HepG2 (cell line): ENCODE data around the gene ZNF831. TPM values are rescaled to one million over a fixed set of nuclear protein-coding genes. Genes with fewer than 3 reads are reported as not detected.

Experiments used
- ATAC-seq: fragments of 200-7000 bp; cut with Tn5 transposase; 3 replicates; pipeline ENCODE4 v1.9.1; 2020; ENCODE audit warnings: mild to moderate bottlenecking, moderate library complexity
- BruUV-seq: library from RNA; stranded (reverse); fragments of 400-500 nt; replicated peaks from 2 replicates; lab custom pipeline; 2021; lab: Mats Ljungman, UMichigan
- CTCF ChIA-PET: fragments of 300-600 bp; formaldehyde crosslinking; extraction: SDS; loops from one replicate; lab custom pipeline; 2021; ENCODE audit warnings: low total read pairs, inconsistent platforms, low intra/inter-chr PET ratio; lab: Yijun Ruan, JAX
- POLR2A ChIA-PET: fragments of 350-600 bp; sonication (Branson Sonifier 250); formaldehyde crosslinking; loops from one replicate; lab custom pipeline; 2020; ENCODE audit warnings: antibody characterized with exemption, inconsistent platforms; lab: Yijun Ruan, JAX
- DNase-seq: peaks from one replicate; pipeline ENCODE4 v3.0.0-alpha.2; 2015; ENCODE audit warnings: low spot score
- FAIRE-seq: peaks from 3 replicates; lab custom pipeline; 2011; peaks lifted over from hg19 to GRCh38; lab: Jason Lieb, UNC
- H2AFZ ChIP-seq: one replicate; pipeline ENCODE4 v1.6.1; 2011; ENCODE audit warnings: low read length, inconsistent platforms
- H3K27ac ChIP-seq: fragments of 300-600 bp; 3 replicates; pipeline ENCODE4 v1.8.0; 2011; ENCODE audit warnings: mixed run types, mild to moderate bottlenecking, mixed read lengths, low read length, inconsistent platforms; ENCODE audit not compliant: insufficient read depth; ENCODE audit errors: extremely low read length
- H3K27me3 ChIP-seq, 2 experiments: fragments of 200-600 bp in 1 of 2; 2 replicates in 1 of 2; 3 replicates in 1 of 2; pipeline versions ENCODE4 v1.6.0 to v1.8.0; 2011; ENCODE audit warnings: low read length in 2 of 2, mild to moderate bottlenecking in 2 of 2, moderate library complexity in 2 of 2, inconsistent platforms in 1 of 2; ENCODE audit not compliant: insufficient read depth in 2 of 2, control insufficient read depth in 1 of 2
- H3K36me3 ChIP-seq, 2 experiments: fragments of 200-600 bp in 1 of 2; replicated peaks in 1 of 2; 2 replicates in 1 of 2; 3 replicates in 1 of 2; pipeline versions ENCODE4 v1.5.1 to v1.8.0; 2011; ENCODE audit warnings: low read length in 2 of 2, inconsistent platforms in 1 of 2; ENCODE audit not compliant: insufficient read depth in 2 of 2, control insufficient read depth in 1 of 2
- H3K4me1 ChIP-seq: 2 replicates; pipeline ENCODE4 v1.5.1; 2012; ENCODE audit warnings: low read length, inconsistent platforms; ENCODE audit not compliant: insufficient read depth
- H3K4me2 ChIP-seq: 2 replicates; pipeline ENCODE4 v1.6.0; 2011; ENCODE audit warnings: low read depth, low read length, inconsistent platforms
- H3K4me3 ChIP-seq, 3 experiments: fragments of 200-600 bp in 1 of 3; sonication (generic), shearing (Covaris generic) in 1 of 3; replicated peaks in 1 of 3; 2 replicates each; pipeline ENCODE4 v1.5.1; 2011 to 2016; ENCODE audit warnings: low read length in 3 of 3, inconsistent platforms in 2 of 3, low read depth in 2 of 3, mild to moderate bottlenecking in 2 of 3, control low read depth in 1 of 3, mixed read lengths in 1 of 3; ENCODE audit not compliant: insufficient read depth in 1 of 3
- H3K79me2 ChIP-seq: one replicate; pipeline ENCODE4 v1.6.1; 2011; ENCODE audit warnings: low read length, inconsistent platforms; ENCODE audit not compliant: insufficient read depth
- H3K9ac ChIP-seq: 2 replicates; pipeline ENCODE4 v1.6.0; 2011; ENCODE audit warnings: mild to moderate bottlenecking, low read depth, low read length, inconsistent platforms; ENCODE audit not compliant: insufficient read depth
- H3K9me3 ChIP-seq: 2 replicates; pipeline ENCODE4 v1.5.1; 2012; ENCODE audit warnings: mild to moderate bottlenecking, low read length
- H4K20me1 ChIP-seq: 2 replicates; pipeline ENCODE4 v1.6.0; 2011; ENCODE audit warnings: inconsistent platforms, mild to moderate bottlenecking, low read length, moderate library complexity; ENCODE audit not compliant: insufficient read depth
- FOSL2 ChIP-seq: sonication (generic); formaldehyde crosslinking; IDR thresholded peaks from 2 replicates; pipeline ENCODE4 v1.4.0; 2020; ENCODE audit warnings: missing genetic modification reagents
- HMG20B ChIP-seq: conservative IDR thresholded peaks from 2 replicates; pipeline ENCODE4 v1.6.1; 2016; ENCODE audit warnings: missing genetic modification reagents, missing compliant biosample characterization
- NR2C2 ChIP-seq: sonication (generic); formaldehyde crosslinking; IDR thresholded peaks from 2 replicates; pipeline ENCODE4 v1.4.0; 2020; ENCODE audit warnings: missing genetic modification reagents, mild to moderate bottlenecking, moderate library complexity, borderline replicate concordance
- ZNF296 ChIP-seq: sonication (generic); formaldehyde crosslinking; conservative IDR thresholded peaks from 2 replicates; pipeline ENCODE4 v1.5.0; 2020; ENCODE audit warnings: mild to moderate bottlenecking, missing genetic modification reagents
- ZNF431 ChIP-seq: sonication (generic); formaldehyde crosslinking; IDR thresholded peaks from 2 replicates; pipeline ENCODE4 v1.9.0; 2022; ENCODE audit warnings: missing genetic modification reagents, low read depth, mild to moderate bottlenecking, borderline replicate concordance
- ZNF510 ChIP-seq: sonication (generic); formaldehyde crosslinking; IDR thresholded peaks from 2 replicates; pipeline ENCODE4 v1.4.0; 2020; ENCODE audit warnings: low read depth, mild to moderate bottlenecking, missing genetic modification reagents
- ZNF780A ChIP-seq: sonication (generic); formaldehyde crosslinking; IDR thresholded peaks from 2 replicates; pipeline ENCODE4 v1.8.0; 2022; ENCODE audit warnings: mild to moderate bottlenecking, missing genetic modification reagents, moderate library complexity
- WGBS: methylation state at CpG from one replicate; pipeline ENCODE4 v1.1.6; 2017; ENCODE audit warnings: low lambda C conversion rate; 5-methylcytosine and 5-hydroxymethylcytosine counted together
- in situ Hi-C: cut with HindIII; loops from 2 replicates; pipeline ENCODE4 v1.10.0; 2017; ENCODE audit warnings: low pct_unique_long_range_greater_than_20kb; ENCODE audit not compliant: extremely low pct_ligation_motif_present
- intact Hi-C: fragments of 100-400 bp; cut with micrococcal nuclease; formaldehyde crosslinking; loops from one replicate; pipeline ENCODE4 v1.10.0; 2022; ENCODE audit not compliant: unreplicated experiment
- polyA plus RNA-seq, 8 experiments: library from polyadenylated mRNA; depleted of rRNA in 3 of 8; stranded (reverse) in 7 of 8; unstranded in 1 of 8; fragments of >200 nt; fragmentation: Illumina TruSeq in 4 of 8; extraction: Trizol in 4 of 8; gene quantifications; 2 replicates each; pipeline versions ENCODE4 v1.2.1 to v1.2.3, GENCODE V29; 2011 to 2016; ENCODE audit warnings: low read depth in 4 of 8, missing spikeins in 1 of 8, mixed read lengths in 1 of 8; ENCODE audit not compliant: insufficient read depth in 1 of 8
- total RNA-seq, 5 experiments: library from RNA; depleted of rRNA; stranded (reverse); fragments of >200 nt; fragmentation: Illumina TruSeq; extraction: Trizol; gene quantifications; 2 replicates each; pipeline ENCODE4 v1.2.3, GENCODE V29; 2016; ENCODE audit warnings: low read depth in 1 of 5
- TF ChIP-seq, protein P1 (sequence below): sonication (generic); formaldehyde crosslinking; IDR thresholded peaks from 2 replicates; pipeline ENCODE4 v1.4.0; 2020; ENCODE audit warnings: missing genetic modification reagents, mild to moderate bottlenecking, borderline replicate concordance

ZNF831 gene
- total and polyA plus RNA-seq, 2 of the 13 experiments (the other 11 are each of a cell fraction or from before 2014, with no cell fraction given): not detected

DNA sequence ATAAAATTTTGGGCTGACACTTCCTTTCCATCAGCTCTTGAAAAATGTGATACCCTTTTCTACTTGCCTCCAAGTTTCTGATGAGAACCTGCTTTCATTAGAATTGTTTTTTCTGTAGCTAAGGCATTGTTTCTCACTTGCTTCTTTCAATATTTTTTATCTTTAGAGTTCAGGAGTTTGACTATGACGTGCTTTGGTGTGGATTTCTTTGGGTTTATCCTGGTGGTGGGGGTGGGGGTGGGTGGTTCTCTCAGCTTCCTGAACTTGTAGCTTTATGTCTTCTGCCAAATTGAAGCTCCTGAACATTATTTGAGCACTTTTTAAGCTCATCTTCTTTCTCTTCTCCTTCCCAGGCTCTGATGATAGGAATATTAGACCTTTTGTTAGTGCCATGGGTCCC, 11.4 kb downstream of the ZNF831 start:
- Histone ChIP-seq H3K4me1 (no peaks in the 10 kb centered on the region), H3K4me2 (no peak overlapping the region), H3K4me3 (no peak overlapping the region), H3K9ac (no peak overlapping the region), H2AFZ (no peak overlapping the region), H3K36me3 (no peaks in the 10 kb centered on the region), H4K20me1 (no peaks in the 10 kb centered on the region), H3K79me2 (no peaks in the 10 kb centered on the region), H3K9me3 (no peaks in the 10 kb centered on the region), H3K27ac (no peak overlapping the region), H3K27me3 (peaks cover 0 to 21% of the 10 kb centered on the region in 2 experiments; a peak in 2 of 5 replicates)
- TF ChIP-seq ZNF510 (CRISPR knock-in tag): no peak
- TF ChIP-seq, protein P1, sequence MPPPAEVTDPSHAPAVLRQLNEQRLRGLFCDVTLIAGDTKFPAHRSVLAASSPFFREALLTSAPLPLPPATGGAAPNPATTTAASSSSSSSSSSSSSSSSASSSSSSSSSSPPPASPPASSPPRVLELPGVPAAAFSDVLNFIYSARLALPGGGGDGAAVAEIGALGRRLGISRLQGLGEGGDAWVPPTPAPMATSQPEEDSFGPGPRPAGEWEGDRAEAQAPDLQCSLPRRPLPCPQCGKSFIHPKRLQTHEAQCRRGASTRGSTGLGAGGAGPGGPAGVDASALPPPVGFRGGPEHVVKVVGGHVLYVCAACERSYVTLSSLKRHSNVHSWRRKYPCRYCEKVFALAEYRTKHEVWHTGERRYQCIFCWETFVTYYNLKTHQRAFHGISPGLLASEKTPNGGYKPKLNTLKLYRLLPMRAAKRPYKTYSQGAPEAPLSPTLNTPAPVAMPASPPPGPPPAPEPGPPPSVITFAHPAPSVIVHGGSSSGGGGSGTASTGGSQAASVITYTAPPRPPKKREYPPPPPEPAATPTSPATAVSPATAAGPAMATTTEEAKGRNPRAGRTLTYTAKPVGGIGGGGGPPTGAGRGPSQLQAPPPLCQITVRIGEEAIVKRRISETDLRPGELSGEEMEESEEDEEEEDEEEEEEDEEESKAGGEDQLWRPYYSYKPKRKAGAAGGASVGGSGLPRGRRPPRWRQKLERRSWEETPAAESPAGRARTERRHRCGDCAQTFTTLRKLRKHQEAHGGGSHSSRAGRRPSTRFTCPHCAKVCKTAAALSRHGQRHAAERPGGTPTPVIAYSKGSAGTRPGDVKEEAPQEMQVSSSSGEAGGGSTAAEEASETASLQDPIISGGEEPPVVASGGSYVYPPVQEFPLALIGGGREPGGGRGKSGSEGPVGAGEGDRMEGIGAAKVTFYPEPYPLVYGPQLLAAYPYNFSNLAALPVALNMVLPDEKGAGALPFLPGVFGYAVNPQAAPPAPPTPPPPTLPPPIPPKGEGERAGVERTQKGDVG (CRISPR knock-in tag): no peak
- no peak for TF ChIP-seq ZNF296
- no peak for TF ChIP-seq ZNF431
- no peak for TF ChIP-seq FOSL2 (CRISPR knock-in tag)
- no peak for TF ChIP-seq HMG20B (CRISPR knock-in tag)
- no peak for TF ChIP-seq NR2C2 (CRISPR knock-in tag)
- no peak for TF ChIP-seq ZNF780A
- ChIA-PET POLR2A (no interaction called here), CTCF (no interaction called here)
- FAIRE-seq (no peak), DNase-seq (no peak), ATAC-seq (no peak)
- BruUV-seq: no TSS peak
- intact Hi-C loops: no loop called here
- WGBS: 2% methylated on average over 1 of the region's 1 CpG
- in situ Hi-C loops: no loop called here
